ENCODE measurements around the gene TNFRSF25.
"Not testable (repeated sequence)": the region's sequence is repeated elsewhere in the genome, so short reads cannot be mapped to it uniquely, and the experiment has no call there.

The TNFRSF25 gene

GRCh38 chr1:6431645-6432579 is 34.1 kb downstream of the TNFRSF25 start:
- DNase-seq (ENCODE audit: low spot score): not testable (repeated sequence)

- DNase-seq (ENCODE audit: low spot score): not testable (repeated sequence)
Observed at GRCh38 chr1:6429660-6430411, 36.1 kb downstream of the TNFRSF25 start.

- DNase-seq (ENCODE audit: low spot score): not testable (repeated sequence)
Observed at GRCh38 chr1:6428453-6428852, 37.5 kb downstream of the TNFRSF25 start.

- DNase-seq (ENCODE audit: low spot score): no peak
Observed at GRCh38 chr1:6427441-6428390, 38.3 kb downstream of the TNFRSF25 start.

- DNase-seq (ENCODE audit: low spot score): no peak
Observed at GRCh38 chr1:6426972-6427350, 39.0 kb downstream of the TNFRSF25 start.

DNA sequence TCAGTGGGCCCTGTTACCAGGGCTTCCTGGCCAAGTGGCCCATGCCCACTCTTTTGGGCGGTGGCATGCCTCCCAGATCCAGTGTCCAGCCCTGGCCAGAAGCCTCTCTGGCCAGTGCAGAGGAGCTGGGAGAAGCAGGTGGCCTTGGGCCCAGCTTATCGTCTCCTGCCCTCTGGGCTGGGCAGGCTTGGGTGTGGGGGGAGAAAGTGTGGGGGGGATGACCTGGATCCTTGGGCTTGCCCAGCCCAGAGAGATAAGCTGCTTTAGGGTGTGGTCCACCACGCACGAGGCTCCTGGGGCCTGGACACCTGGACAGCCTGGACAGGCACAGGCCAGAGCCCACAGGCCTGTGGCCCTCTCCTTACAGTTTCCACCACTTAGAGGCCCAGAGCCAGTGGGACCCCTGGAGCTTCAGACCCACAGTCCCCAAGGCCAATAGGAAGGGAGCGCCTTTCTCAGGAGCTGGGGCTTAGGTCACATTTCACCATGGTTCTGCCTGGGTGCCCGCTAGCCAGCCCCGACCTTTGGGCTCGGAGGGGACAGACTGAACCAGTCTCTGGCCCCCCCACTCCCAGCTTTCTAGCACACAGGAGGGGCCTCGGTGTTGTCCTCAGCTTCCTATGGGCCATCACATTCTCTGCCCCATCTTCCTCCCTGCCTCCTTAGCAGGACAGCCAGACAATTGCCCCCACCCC is 39.5 kb downstream of the TNFRSF25 start:
- DNase-seq (ENCODE audit: low spot score): no peak

- DNase-seq (ENCODE audit: low spot score): no peak
Observed at GRCh38 chr1:6425658-6426057, 40.3 kb downstream of the TNFRSF25 start.

DNA sequence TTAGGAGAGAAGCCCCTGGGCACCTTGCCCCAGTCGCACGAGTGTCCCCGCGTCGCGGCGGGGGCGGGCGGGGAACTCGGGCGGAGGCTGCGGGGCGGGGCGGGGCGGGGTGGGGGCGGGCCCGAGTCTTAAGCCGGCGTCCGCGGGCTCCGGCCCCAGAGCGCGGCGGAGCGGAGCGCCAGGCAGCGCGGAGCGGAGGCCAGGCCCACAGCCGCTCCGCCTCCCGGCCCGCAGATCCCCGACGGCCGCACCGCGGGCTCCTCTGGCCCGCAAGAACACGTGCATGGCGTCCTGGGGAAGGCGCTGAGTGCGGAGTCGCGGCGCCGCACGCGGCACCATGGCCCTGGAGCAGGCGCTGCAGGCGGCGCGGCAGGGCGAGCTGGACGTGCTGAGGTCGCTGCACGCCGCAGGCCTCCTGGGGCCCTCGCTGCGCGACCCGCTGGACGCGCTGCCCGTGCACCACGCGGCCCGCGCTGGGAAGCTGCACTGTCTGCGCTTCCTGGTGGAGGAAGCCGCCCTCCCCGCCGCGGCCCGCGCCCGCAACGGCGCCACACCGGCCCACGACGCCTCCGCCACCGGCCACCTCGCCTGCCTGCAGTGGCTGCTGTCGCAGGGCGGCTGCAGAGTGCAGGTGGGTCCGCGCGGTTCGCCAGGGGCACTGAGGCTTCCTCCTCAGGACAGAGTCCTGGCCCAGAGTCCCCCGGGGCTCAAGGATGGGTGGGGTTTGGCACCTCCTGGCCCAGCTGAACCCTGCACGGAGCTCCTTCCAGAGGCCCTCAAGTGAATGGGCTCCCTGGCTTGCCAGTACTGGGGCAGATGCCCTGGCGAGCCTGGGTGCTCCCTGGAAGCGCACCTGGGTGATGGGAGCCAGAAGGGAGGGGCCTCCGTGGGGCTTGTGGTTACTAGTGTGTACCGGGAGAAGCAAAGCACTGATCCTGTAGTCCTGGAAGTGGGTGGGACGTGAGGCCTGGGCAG is 41.1 kb downstream of the TNFRSF25 start, which contains the start of gene ESPN:
TSS of gene ESPN (plus strand) at position 158 of the 975 bp plus-strand sequence. CDS start at position 338, 180 bp downstream.
- no peak for DNase-seq (ENCODE audit: low spot score)

DNA sequence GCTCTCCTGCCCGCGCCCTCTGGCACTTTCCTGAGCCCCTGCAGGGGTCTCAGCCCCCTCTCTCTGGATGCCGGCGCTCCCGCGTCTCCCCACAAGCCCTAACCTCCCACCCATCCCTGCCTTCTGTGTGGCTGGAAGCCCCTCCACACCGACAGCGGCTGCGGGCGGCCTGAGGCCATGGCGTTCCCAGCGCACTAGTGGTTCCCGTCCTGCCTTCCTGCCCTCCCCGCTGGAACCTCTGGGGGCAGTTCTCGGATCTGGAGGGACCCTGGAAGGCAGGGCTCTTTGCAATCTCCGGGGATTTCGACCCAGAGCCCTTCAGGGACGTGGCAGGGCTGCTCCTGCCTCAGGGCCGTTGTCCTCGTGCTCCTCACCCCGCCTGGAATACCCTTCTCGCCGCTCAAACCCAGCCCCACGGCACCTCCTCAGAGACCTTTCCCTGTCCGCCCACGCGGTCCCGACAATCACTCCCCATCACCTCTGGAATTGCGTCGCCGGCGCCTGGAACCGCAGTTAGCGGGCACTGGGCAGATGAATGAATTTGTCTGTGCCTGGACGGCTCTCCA is 41.9 kb downstream of the TNFRSF25 start:
- DNase-seq (ENCODE audit: low spot score): no peak

DNA sequence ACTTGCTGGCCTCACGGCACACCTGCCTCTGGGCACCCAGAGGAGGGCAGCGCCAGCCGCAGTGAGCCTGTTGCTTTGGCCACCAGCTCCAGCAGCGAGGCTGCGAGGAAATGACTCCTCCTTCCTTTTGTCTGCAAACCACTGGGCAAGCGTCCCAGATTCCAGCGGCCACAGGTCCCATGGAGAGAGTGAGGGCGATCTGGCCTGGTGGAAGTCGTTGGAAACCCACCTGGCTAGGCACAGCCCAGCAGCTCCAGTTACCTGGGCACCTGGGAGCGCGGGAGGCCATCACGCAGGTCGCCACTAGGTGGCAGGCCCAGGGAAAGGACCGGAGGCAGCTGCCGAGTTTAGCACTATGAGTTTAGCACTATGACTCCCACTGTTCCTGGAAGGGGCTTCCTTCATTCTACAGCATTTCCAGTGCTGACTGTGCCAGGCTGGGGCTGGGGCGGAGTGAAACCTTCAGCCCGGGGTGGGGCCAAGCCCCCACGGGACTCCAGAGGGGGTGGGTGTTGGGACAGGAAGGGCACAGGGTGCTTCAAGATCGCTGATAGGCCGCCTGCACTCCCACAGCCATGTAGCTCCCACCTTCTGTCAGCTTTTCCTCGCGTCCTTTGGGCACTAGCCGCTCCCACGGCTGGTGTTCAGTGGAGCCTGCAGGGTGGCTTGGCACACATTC is 42.5 kb downstream of the TNFRSF25 start:
- DNase-seq (ENCODE audit: low spot score): peak; percentile 68

GRCh38 chr1:6421266-6421665 is 44.7 kb downstream of the TNFRSF25 start:
- DNase-seq (ENCODE audit: low spot score): no peak

- DNase-seq (ENCODE audit: low spot score): no peak
Observed at GRCh38 chr1:6420454-6421042, 45.4 kb downstream of the TNFRSF25 start.

- no peak for DNase-seq (ENCODE audit: low spot score)
Observed at GRCh38 chr1:6419804-6420453, 46.0 kb downstream of the TNFRSF25 start, which contains the start of gene HES2. TSS of gene HES2 (minus strand) at chr1:6419919. CDS start at chr1:6419820, 99 bp downstream.

DNA sequence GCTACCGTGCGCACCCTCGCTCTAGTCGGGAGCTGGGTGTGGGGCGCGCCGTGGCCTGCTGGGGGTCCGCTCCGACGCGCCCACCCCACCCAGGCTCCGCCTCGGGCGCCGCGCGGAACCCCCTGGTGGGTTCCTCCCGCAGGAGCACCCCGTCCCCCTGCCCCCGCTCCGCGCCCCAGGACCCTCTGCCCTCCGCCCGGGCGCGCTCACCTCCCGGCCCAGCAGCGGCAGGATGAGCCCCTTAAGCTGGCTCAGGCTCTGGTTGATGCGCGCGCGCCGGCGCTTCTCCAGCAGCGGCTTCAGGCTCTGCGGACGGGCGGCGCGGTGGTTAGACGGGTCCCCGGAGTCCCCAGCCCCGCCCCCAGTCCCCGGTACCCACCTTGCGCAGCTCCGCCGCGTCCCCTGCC is 46.6 kb downstream of the TNFRSF25 start:
- DNase-seq (ENCODE audit: low spot score): no peak

DNA sequence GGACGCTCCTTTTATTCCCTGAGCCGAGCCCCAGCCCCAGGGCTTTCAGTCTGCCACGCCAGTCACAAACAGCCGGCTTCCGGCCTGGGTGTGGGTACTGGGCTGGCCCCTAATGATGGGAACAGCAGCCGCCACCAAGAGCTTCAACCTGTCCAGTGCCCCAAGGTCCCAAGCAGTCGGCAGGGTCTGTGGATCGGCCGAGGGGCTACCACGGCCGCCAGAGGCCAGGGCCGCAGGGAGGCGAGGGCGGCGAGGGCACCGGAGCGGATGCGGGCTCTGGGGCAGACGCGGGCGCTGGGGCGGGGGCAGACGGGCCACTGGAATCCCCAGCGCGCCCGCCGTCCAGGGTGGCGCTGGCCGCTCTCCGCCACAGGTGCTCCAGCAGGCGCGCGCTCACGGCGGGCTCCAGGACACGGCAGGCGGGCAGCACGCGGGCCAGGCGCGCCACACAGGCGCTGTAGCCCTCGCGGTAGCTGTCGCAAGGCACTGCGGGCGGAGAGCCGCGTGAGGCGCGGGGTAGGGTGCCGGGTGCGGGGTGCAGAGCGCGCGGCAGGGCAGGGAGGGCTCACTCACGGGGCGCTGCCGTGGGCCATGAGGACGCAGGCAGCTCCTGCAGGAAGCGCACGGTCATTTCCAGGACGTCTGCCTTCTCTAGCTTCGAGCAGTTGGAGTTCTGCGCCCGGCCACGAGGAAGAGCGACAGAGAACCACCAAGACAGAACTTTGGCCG is 47.1 kb downstream of the TNFRSF25 start:
- no peak for DNase-seq (ENCODE audit: low spot score)

- no peak for DNase-seq (ENCODE audit: low spot score)
Observed at GRCh38 chr1:6417961-6418667, 47.9 kb downstream of the TNFRSF25 start.

- no peak for DNase-seq (ENCODE audit: low spot score)
Observed at GRCh38 chr1:6416906-6417305, 49.1 kb downstream of the TNFRSF25 start.

Measured in CD4-positive, alpha-beta T cell treated with Interleukin-6 at 100 ng/mL for 8 hours (primary cell).